Muscle of leg (tissue), 11 donors: Measurements from ENCODE around the gene ZNF584. TPM values are rescaled to one million over a fixed set of nuclear protein-coding genes. Genes with fewer than 3 reads are reported as not detected.
"Not testable (repeated sequence)": the region's sequence is repeated elsewhere in the genome, so short reads cannot be mapped to it uniquely, and the experiment has no call there.

Experiments used
- DNase-seq: peaks from one replicate; pipeline ENCODE4 v3.0.0; 2013
- H3K27ac ChIP-seq: one replicate; pipeline ENCODE4 v1.5.1; 2013; ENCODE audit warnings: mild to moderate bottlenecking, low read length, control low read depth
- H3K27me3 ChIP-seq: one replicate; pipeline ENCODE4 v1.6.1; 2013; ENCODE audit warnings: low read length; ENCODE audit not compliant: control insufficient read depth, insufficient read depth
- H3K36me3 ChIP-seq: one replicate; pipeline ENCODE4 v1.6.1; 2013; ENCODE audit warnings: low read length; ENCODE audit not compliant: control insufficient read depth, insufficient read depth
- H3K4me1 ChIP-seq: one replicate; pipeline ENCODE4 v1.6.1; 2013; ENCODE audit warnings: low read length; ENCODE audit not compliant: control insufficient read depth, insufficient read depth
- H3K4me3 ChIP-seq: one replicate; pipeline ENCODE4 v1.5.1; 2013; ENCODE audit warnings: low read length, control low read depth
- H3K9me3 ChIP-seq: replicated peaks from 2 replicates; pipeline ENCODE4 v1.6.1; 2013; ENCODE audit warnings: low read depth, low read length; ENCODE audit not compliant: control insufficient read depth
- WGBS: methylation state at CpG from one replicate; pipeline ENCODE4 v1.1.5; 2013; ENCODE audit warnings: missing lambda C conversion rate; ENCODE audit not compliant: insufficient coverage; 5-methylcytosine and 5-hydroxymethylcytosine counted together
- polyA plus RNA-seq, 8 donors: library from polyadenylated mRNA; unstranded; fragments of 120-200 nt; gene quantifications; one replicate each; pipeline versions ENCODE4 v1.2.1 to v1.2.3, GENCODE V29; 2013; ENCODE audit warnings: inconsistent platforms in 1 of 8, low replicate concordance in 1 of 8; ENCODE audit not compliant: insufficient read length in 8 of 8, insufficient read depth in 1 of 8
- total RNA-seq: library from RNA; stranded (reverse); fragments of 120-200 nt; gene quantifications from one replicate; pipeline ENCODE4 v1.2.4, GENCODE V29; 2013

The ZNF584 gene
- total and polyA plus RNA-seq, 9 donors, result 4.7 to 7.9 (median 6.3) TPM

GRCh38 chr19:58440556-58440955, 32.1 kb downstream of the ZNF584 start:
- peak; percentile 31 for DNase-seq

GRCh38 chr19:58442986-58443385, 34.5 kb downstream of the ZNF584 start:
- 87% methylated on average over 7 of the region's 7 CpGs for WGBS
- H3K27ac ChIP-seq, DNase-seq, H3K36me3 ChIP-seq, H3K27me3 ChIP-seq, H3K4me3 ChIP-seq: not testable (repeated sequence)
- peaks cover 10% of the 10 kb centered on the region for H3K9me3 ChIP-seq
- peaks cover 14% of the 10 kb centered on the region for H3K4me1 ChIP-seq

More at GRCh38 chr19:58440556-58440955, 32.1 kb downstream of the ZNF584 start:
- peak overlapping the region; percentile 73 for H3K4me3 ChIP-seq
- peaks cover 14% of the 10 kb centered on the region for H3K4me1 ChIP-seq
- WGBS, result 11% methylated on average over 25 of the region's 31 CpGs
- peaks cover 30% of the 10 kb centered on the region for H3K9me3 ChIP-seq
- H3K36me3 ChIP-seq, result peaks cover 20% of the 10 kb centered on the region
- H3K27me3 ChIP-seq, result peaks cover 9% of the 10 kb centered on the region
- peak overlapping the region; percentile 83 for H3K27ac ChIP-seq

- not testable (repeated sequence) for H3K9me3 ChIP-seq, H3K36me3 ChIP-seq, DNase-seq, H3K4me3 ChIP-seq, H3K27ac ChIP-seq, H3K4me1 ChIP-seq
- 71% methylated on average over 3 of the region's 3 CpGs for WGBS
- peaks cover 12% of the 10 kb centered on the region for H3K27me3 ChIP-seq
These were observed 40.4 kb downstream of the ZNF584 start for GRCh38 chr19:58448860-58449259.

- H3K4me1 ChIP-seq, H3K4me3 ChIP-seq, DNase-seq, H3K9me3 ChIP-seq, H3K27me3 ChIP-seq, H3K27ac ChIP-seq: not testable (repeated sequence)
- peaks cover 16% of the 10 kb centered on the region for H3K36me3 ChIP-seq
- 51% methylated on average over 3 of the region's 5 CpGs for WGBS
These were observed 41.5 kb downstream of the ZNF584 start for GRCh38 chr19:58449980-58450379.

- Histone ChIP-seq H3K27ac (no peak overlapping the region), H3K4me3 (peak overlapping the region; percentile 62), H3K9me3 (no peaks in the 10 kb centered on the region), H3K36me3 (peaks cover 20% of the 10 kb centered on the region), H3K27me3 (peaks cover 6% of the 10 kb centered on the region), H3K4me1 (peaks cover 5% of the 10 kb centered on the region)
- WGBS, result 0% methylated on average over 5 of the region's 11 CpGs
- peak; percentile 32 for DNase-seq
These were observed 42.5 kb downstream of the ZNF584 start for GRCh38 chr19:58450856-58451357.

GRCh38 chr19:58451358-58452101, 43.1 kb downstream of the ZNF584 start, which contains the start of gene ZNF324B:
Gene ZNF324B (plus strand): TSS chr19:58451622. CDS start chr19:58453702, 2,080 bp downstream.
- Histone ChIP-seq H3K4me3 (peak within 1 kb of the TSS; percentile 62), H3K9me3 (no peaks in the 10 kb centered on the region), H3K27ac (no peak within 1 kb of the TSS), H3K27me3 (peaks cover 6% of the 10 kb centered on the region), H3K36me3 (peaks cover 25% of the 10 kb centered on the region), H3K4me1 (peaks cover 5% of the 10 kb centered on the region)
- DNase-seq, result peak; percentile 99
- under 1% methylated on average over 79 of the region's 79 CpGs for WGBS

- Histone ChIP-seq H3K9me3 (no peaks in the 10 kb centered on the region), H3K27me3 (peaks cover 6% of the 10 kb centered on the region), H3K4me1 (peaks cover 5% of the 10 kb centered on the region), H3K4me3 (no peak overlapping the region), H3K36me3 (peaks cover 32% of the 10 kb centered on the region), H3K27ac (no peak overlapping the region)
- 92% methylated on average over 6 of the region's 6 CpGs for WGBS
- DNase-seq, result no peak
These were observed 45.3 kb downstream of the ZNF584 start for GRCh38 chr19:58453743-58454142.

GRCh38 chr19:58455306-58455705, 46.9 kb downstream of the ZNF584 start:
- Histone ChIP-seq H3K9me3 (no peaks in the 10 kb centered on the region), H3K27me3 (no peaks in the 10 kb centered on the region), H3K36me3 (peaks cover 34% of the 10 kb centered on the region), H3K27ac (no peak overlapping the region), H3K4me3 (no peak overlapping the region), H3K4me1 (peaks cover 5% of the 10 kb centered on the region)
- WGBS, result 92% methylated on average over 14 of the region's 21 CpGs
- DNase-seq, result no peak

GRCh38 chr19:58456111-58456510, 47.7 kb downstream of the ZNF584 start:
- Histone ChIP-seq H3K4me1 (peaks cover 1% of the 10 kb centered on the region), H3K36me3 (peaks cover 34% of the 10 kb centered on the region)
- WGBS, result 96% methylated on average over 19 of the region's 35 CpGs

GRCh38 chr19:58460039-58460438, 51.6 kb downstream of the ZNF584 start:
- Histone ChIP-seq H3K4me1 (no peaks in the 10 kb centered on the region), H3K9me3 (no peaks in the 10 kb centered on the region), H3K4me3 (no peak overlapping the region), H3K36me3 (peaks cover 18% of the 10 kb centered on the region), H3K27me3 (no peaks in the 10 kb centered on the region), H3K27ac (no peak overlapping the region)
- no peak for DNase-seq
- 80% methylated on average over 1 of the region's 2 CpGs for WGBS

More at GRCh38 chr19:58456111-58456510, 47.7 kb downstream of the ZNF584 start:
- Histone ChIP-seq H3K27me3 (no peaks in the 10 kb centered on the region), H3K4me3 (no peak overlapping the region), H3K9me3 (no peaks in the 10 kb centered on the region), H3K27ac (no peak overlapping the region)
- no peak for DNase-seq
